Lower leg skin (tissue), 3 donors: ENCODE results near the gene CBX2.

ENCODE experiments used
- CTCF ChIP-seq, 3 donors: fragments of 450-650 bp; IDR thresholded peaks; one replicate each; pipeline ENCODE4 v1.5.1; 2016; ENCODE audit warnings: antibody characterized with exemption in 3 of 3, mild to moderate bottlenecking in 3 of 3, moderate library complexity in 2 of 3
- POLR2A ChIP-seq, 2 donors: fragments of 450-650 bp; IDR thresholded peaks; one replicate each; pipeline ENCODE4 v1.6.1; 2016 to 2017; ENCODE audit warnings: antibody characterized with exemption in 2 of 2, mild to moderate bottlenecking in 1 of 2, moderate library complexity in 1 of 2

GRCh38 chr17:79732254-79732653, 45.7 kb upstream of the CBX2 start:
- TF ChIP-seq POLR2A (IDR thresholded peaks at IDR 0.05) (no peak), CTCF (IDR thresholded peaks at IDR 0.05) (no peak)
